A549 (cell line): ENCODE data around the gene INPP5J. TPM values are rescaled to one million over a fixed set of nuclear protein-coding genes. Genes with fewer than 3 reads are reported as not detected.
A peak's percentile ranks its signal among the peaks of the same experiment; 100 is the strongest.

ENCODE experiments used
- ATAC-seq, 2 experiments: fragments of 200-7000 bp in 1 of 2; fragments of >200 bp in 1 of 2; cut with Nextera tagmentation in 1 of 2; cut with Tn5 transposase in 1 of 2; 3 replicates each; pipeline versions ENCODE4 v1.8.0 to v1.9.1; 2018 to 2020; ENCODE audit warnings: mild to moderate bottlenecking in 1 of 2, moderate library complexity in 1 of 2
- CTCF ChIA-PET: fragments of 300-600 bp; sonication (Branson Sonifier 250); formaldehyde crosslinking; extraction: SDS; loops from one replicate; lab custom pipeline; 2021; ENCODE audit warnings: antibody characterized with exemption, inconsistent platforms; lab: Yijun Ruan, JAX
- POLR2A ChIA-PET: fragments of 350-600 bp; formaldehyde crosslinking; extraction: SDS; loops from one replicate; lab custom pipeline; 2021; ENCODE audit warnings: antibody characterized with exemption, inconsistent platforms; lab: Yijun Ruan, JAX
- DNase-seq, 2 experiments: peaks; one replicate each; pipeline versions ENCODE4 v3.0.0 to v3.0.0-alpha.2; 2011 to 2016; ENCODE audit warnings: low read depth in 1 of 2, low spot score in 1 of 2
- FAIRE-seq: peaks from 2 replicates; lab custom pipeline; 2011; peaks lifted over from hg19 to GRCh38; lab: Jason Lieb, UNC
- H3K27ac ChIP-seq, 2 experiments: fragments of >200 bp; sonication (Bioruptor Twin); formaldehyde crosslinking; 3 replicates each; pipeline ENCODE4 v1.5.1; 2016 to 2017
- H3K4me1 ChIP-seq: fragments of >200 bp; sonication (Bioruptor Twin); formaldehyde crosslinking; 3 replicates; pipeline ENCODE4 v1.6.1; 2016
- H3K4me2 ChIP-seq: fragments of >200 bp; sonication (Bioruptor Twin); formaldehyde crosslinking; 3 replicates; pipeline ENCODE4 v1.6.1; 2016
- H3K4me3 ChIP-seq: fragments of >200 bp; sonication (Bioruptor Twin); formaldehyde crosslinking; 3 replicates; pipeline ENCODE4 v1.5.1; 2016
- H3K9me3 ChIP-seq: fragments of >200 bp; sonication (Bioruptor Twin); formaldehyde crosslinking; 3 replicates; pipeline ENCODE4 v1.6.1; 2016
- CBX2 ChIP-seq: fragments of 200-600 bp; sonication (generic); IDR thresholded peaks from 2 replicates; pipeline ENCODE4 v1.6.1; 2016; ENCODE audit warnings: low read depth, mild to moderate bottlenecking, borderline replicate concordance
- EHF ChIP-seq: fragments of 250-450 bp; sonication (Bioruptor Pico); IDR thresholded peaks from 2 replicates; pipeline ENCODE4 v1.5.0; 2020; ENCODE audit warnings: mild to moderate bottlenecking
- EHMT2 ChIP-seq: fragments of 200-600 bp; sonication (generic); IDR thresholded peaks from 2 replicates; pipeline ENCODE4 v1.6.1; 2016; ENCODE audit warnings: antibody characterized with exemption, low read depth, mild to moderate bottlenecking, moderate library complexity
- EP300 ChIP-seq, 2 experiments: fragments of >200 bp; sonication (Bioruptor Twin); formaldehyde crosslinking; IDR thresholded peaks; 2 replicates in 1 of 2; 3 replicates in 1 of 2; pipeline ENCODE4 v1.6.1; 2016 to 2017
- FOSB ChIP-seq: fragments of 250-450 bp; sonication (Bioruptor Pico); IDR thresholded peaks from 2 replicates; pipeline ENCODE4 v1.5.0; 2020; ENCODE audit warnings: mild to moderate bottlenecking, moderate library complexity
- FOSL2 ChIP-seq, 2 experiments: fragments of 450-650 bp in 1 of 2; fragments of >200 bp in 1 of 2; sonication (Bioruptor Twin) in 1 of 2; formaldehyde crosslinking; IDR thresholded peaks; 2 replicates each; pipeline versions ENCODE4 v1.5.0 to v1.6.1; 2016 to 2020; ENCODE audit warnings: mild to moderate bottlenecking in 1 of 2, moderate library complexity in 1 of 2
- FOXS1 ChIP-seq: fragments of 250-450 bp; sonication (Bioruptor Pico); IDR thresholded peaks from 2 replicates; pipeline ENCODE4 v1.5.0; 2020; ENCODE audit warnings: mild to moderate bottlenecking, moderate library complexity
- JUNB ChIP-seq: fragments of >200 bp; sonication (Bioruptor Twin); formaldehyde crosslinking; IDR thresholded peaks from 2 replicates; pipeline ENCODE4 v1.6.1; 2016
- KDM1A ChIP-seq: fragments of 200-600 bp; sonication (generic); IDR thresholded peaks from 2 replicates; pipeline ENCODE4 v1.6.1; 2016; ENCODE audit warnings: low read depth, mild to moderate bottlenecking
- KDM5A ChIP-seq: fragments of 200-600 bp; sonication (generic); IDR thresholded peaks from 2 replicates; pipeline ENCODE4 v1.6.1; 2016; ENCODE audit warnings: antibody characterized with exemption, mild to moderate bottlenecking
- MAFK ChIP-seq: fragments of 450-650 bp; IDR thresholded peaks from 2 replicates; pipeline ENCODE4 v1.6.1; 2014; ENCODE audit not compliant: partially characterized antibody
- POLR2A ChIP-seq: IDR thresholded peaks from 2 replicates; pipeline ENCODE4 v1.6.1; 2012; ENCODE audit warnings: mild to moderate bottlenecking, low read length
- POLR2AphosphoS2 ChIP-seq: conservative IDR thresholded peaks from 2 replicates; pipeline ENCODE4 v1.6.1; 2012; ENCODE audit warnings: low read length, improper control_type of control experiment, inconsistent platforms
- RFX5 ChIP-seq: fragments of 450-650 bp; IDR thresholded peaks from 2 replicates; pipeline ENCODE4 v1.7.1; 2014; ENCODE audit warnings: antibody characterized with exemption, mild to moderate bottlenecking, moderate library complexity
- SMC3 ChIP-seq: fragments of >200 bp; sonication (Bioruptor Twin); formaldehyde crosslinking; IDR thresholded peaks from 3 replicates; pipeline ENCODE4 v1.6.1; 2018; ENCODE audit warnings: inconsistent platforms
- SREBF2 ChIP-seq: fragments of 450-650 bp; IDR thresholded peaks from 2 replicates; pipeline ENCODE4 v1.6.1; 2014; ENCODE audit warnings: mild to moderate bottlenecking, moderate library complexity
- TP53 ChIP-seq: fragments of 250-450 bp; sonication (Bioruptor Pico); IDR thresholded peaks from 2 replicates; pipeline ENCODE4 v1.5.0; 2021; ENCODE audit warnings: mild to moderate bottlenecking, moderate library complexity
- ZC3H11A ChIP-seq: fragments of 450-650 bp; IDR thresholded peaks from 2 replicates; pipeline ENCODE4 v1.6.1; 2014; ENCODE audit warnings: antibody characterized with exemption, mild to moderate bottlenecking
- ZFP36 ChIP-seq: fragments of 450-650 bp; IDR thresholded peaks from 2 replicates; pipeline ENCODE4 v1.6.1; 2014; ENCODE audit warnings: borderline replicate concordance; ENCODE audit not compliant: partially characterized antibody
- WGBS: methylation state at CpG from one replicate; pipeline ENCODE4 v1.1.6; 2017; ENCODE audit errors: missing lambda C conversion rate; 5-methylcytosine and 5-hydroxymethylcytosine counted together
- polyA plus RNA-seq, 4 experiments: library from polyadenylated mRNA; depleted of rRNA in 3 of 4; stranded (reverse); fragments of >200 nt; fragmentation: RNase III in 1 of 4; extraction: RNeasy Plus Mini Kit Qiagen cat#74134 plus additional on column Dnase treatment in 1 of 4; gene quantifications; 2 replicates in 3 of 4; 3 replicates in 1 of 4; pipeline ENCODE4 v1.2.3, GENCODE V29; 2011 to 2017
- TF ChIP-seq, protein P1 (sequence below): fragments of >200 bp; sonication (Bioruptor Twin); formaldehyde crosslinking; IDR thresholded peaks from 3 replicates; pipeline ENCODE4 v1.6.1; 2016
- TF ChIP-seq, protein P2 (sequence below): fragments of >200 bp; sonication (Bioruptor Twin); formaldehyde crosslinking; IDR thresholded peaks from 3 replicates; pipeline ENCODE4 v1.5.1; 2016
- TF ChIP-seq, protein P3 (sequence below): fragments of 250-450 bp; sonication (Bioruptor Pico); IDR thresholded peaks from 2 replicates; pipeline ENCODE4 v1.5.0; 2020; ENCODE audit warnings: low read depth, mild to moderate bottlenecking, moderate library complexity
- TF ChIP-seq, protein P4 (sequence below): IDR thresholded peaks from 2 replicates; pipeline ENCODE4 v1.6.1; 2012; ENCODE audit warnings: low read depth, borderline replicate concordance
- TF ChIP-seq, protein P5 (sequence below): IDR thresholded peaks from 2 replicates; pipeline ENCODE4 v1.6.1; 2012

The INPP5J gene
- polyA plus RNA-seq, 2 of the 4 experiments (the other 2 are of a cell fraction) = 0.70 to 1.5 TPM

DNA sequence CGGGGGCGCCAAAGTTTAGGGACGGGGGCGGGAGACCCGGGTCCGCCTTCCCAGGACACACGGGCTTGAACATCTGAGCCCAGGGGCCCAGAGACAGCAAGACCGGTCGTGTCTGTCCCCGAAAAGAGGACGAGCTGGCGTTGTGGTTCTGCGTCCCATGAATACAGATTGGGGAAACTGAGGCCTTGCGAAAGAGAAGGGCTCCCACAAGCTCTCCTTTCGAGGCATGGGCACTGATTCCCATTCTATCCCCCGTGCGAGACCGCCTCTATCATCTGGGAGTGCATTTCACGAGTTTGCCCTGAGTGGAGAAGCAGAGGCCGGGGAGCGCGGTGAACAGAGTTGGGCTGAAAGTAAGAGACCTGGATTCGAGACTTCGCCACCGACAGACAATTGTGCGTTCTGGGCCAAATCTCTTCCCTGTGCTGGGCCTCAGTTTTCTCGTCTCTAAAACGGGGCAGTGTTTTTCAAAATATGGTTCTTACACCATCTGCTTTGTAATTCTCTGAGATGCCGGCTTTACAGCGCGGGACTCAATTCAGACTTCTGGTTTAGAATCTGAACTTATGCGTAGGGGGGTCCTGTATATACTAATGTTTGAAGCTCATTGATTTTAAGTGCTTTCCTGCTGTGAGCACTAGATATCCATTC is 37.7 kb downstream of the INPP5J start:
- peak; percentile 59 to 71; a peak in 3 of 6 replicates for ATAC-seq
- POLR2A ChIA-PET = interaction anchor here (0.9 to 1.2 kb wide), 2 partner anchors 25 to 101 kb away, joined by 3 read pairs; no protein-coding TSS in a partner anchor

DNA sequence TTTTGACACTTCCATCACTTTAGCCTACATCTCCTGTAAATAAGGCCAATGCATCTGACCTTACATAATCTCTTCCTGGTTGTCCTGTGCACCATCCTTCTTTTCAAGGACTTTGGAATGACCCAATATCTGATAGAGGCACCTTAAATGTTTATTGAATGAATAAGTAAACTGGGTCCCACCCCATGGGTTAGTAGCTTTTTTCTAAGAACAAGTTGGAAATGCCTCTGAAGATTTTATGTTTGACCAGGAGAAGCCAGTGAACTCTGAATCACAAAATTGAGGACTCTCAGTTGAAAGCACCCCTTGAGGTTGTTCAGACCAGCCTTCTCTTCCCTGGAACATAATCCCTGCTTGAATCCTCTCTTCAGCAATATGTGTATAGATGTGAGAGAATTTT is 38.6 kb downstream of the INPP5J start:
- FAIRE-seq = no peak
- H3K4me1 ChIP-seq = peaks cover 8% of the 10 kb centered on the region; the same call in 1 of the 3 replicates
- ChIA-PET CTCF (interaction anchor here (1.0 to 1.9 kb wide), 4 partner anchors 11 to 113 kb away, joined by 3 to 4 read pairs (median 4); partner anchors contain the start of gene SELENOM), POLR2A (no interaction called here)
- DNase-seq = no peak
- H3K9me3 ChIP-seq = no peaks in the 10 kb centered on the region
- H3K27ac ChIP-seq = no peak overlapping the region
- TF ChIP-seq, protein P1, sequence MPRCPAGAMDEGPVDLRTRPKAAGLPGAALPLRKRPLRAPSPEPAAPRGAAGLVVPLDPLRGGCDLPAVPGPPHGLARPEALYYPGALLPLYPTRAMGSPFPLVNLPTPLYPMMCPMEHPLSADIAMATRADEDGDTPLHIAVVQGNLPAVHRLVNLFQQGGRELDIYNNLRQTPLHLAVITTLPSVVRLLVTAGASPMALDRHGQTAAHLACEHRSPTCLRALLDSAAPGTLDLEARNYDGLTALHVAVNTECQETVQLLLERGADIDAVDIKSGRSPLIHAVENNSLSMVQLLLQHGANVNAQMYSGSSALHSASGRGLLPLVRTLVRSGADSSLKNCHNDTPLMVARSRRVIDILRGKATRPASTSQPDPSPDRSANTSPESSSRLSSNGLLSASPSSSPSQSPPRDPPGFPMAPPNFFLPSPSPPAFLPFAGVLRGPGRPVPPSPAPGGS = no peak
- TF ChIP-seq CBX2 (no peak), ZC3H11A (no peak), POLR2A (no peak), KDM1A (no peak), SREBF2 (no peak), ZFP36 (no peak), FOSB (CRISPR knock-in tag) (no peak), POLR2AphosphoS2 (no peak), SMC3 (no peak)
- TF ChIP-seq, protein P2, sequence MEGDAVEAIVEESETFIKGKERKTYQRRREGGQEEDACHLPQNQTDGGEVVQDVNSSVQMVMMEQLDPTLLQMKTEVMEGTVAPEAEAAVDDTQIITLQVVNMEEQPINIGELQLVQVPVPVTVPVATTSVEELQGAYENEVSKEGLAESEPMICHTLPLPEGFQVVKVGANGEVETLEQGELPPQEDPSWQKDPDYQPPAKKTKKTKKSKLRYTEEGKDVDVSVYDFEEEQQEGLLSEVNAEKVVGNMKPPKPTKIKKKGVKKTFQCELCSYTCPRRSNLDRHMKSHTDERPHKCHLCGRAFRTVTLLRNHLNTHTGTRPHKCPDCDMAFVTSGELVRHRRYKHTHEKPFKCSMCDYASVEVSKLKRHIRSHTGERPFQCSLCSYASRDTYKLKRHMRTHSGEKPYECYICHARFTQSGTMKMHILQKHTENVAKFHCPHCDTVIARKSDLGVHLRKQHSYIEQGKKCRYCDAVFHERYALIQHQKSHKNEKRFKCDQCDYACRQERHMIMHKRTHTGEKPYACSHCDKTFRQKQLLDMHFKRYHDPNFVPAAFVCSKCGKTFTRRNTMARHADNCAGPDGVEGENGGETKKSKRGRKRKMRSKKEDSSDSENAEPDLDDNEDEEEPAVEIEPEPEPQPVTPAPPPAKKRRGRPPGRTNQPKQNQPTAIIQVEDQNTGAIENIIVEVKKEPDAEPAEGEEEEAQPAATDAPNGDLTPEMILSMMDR = no peak
- peak overlapping the region; percentile 78 for H3K4me2 ChIP-seq
- no peak overlapping the region for H3K4me3 ChIP-seq
- ATAC-seq = no peak

More for the DNA sequence above, 37.7 kb downstream of the INPP5J start:
- 25% methylated on average over 28 of the region's 32 CpGs for WGBS
- CTCF ChIA-PET = interaction anchor here (1.0 to 1.9 kb wide), 5 partner anchors 17 to 112 kb away, joined by 3 to 7 read pairs (median 4); partner anchors contain the start of gene SELENOM
- TF ChIP-seq POLR2AphosphoS2 = no peak
- no peak for TF ChIP-seq EHMT2
- TF ChIP-seq MAFK = no peak
- TF ChIP-seq ZFP36 = no peak
- TF ChIP-seq CBX2 = no peak
- TF ChIP-seq, protein P3, sequence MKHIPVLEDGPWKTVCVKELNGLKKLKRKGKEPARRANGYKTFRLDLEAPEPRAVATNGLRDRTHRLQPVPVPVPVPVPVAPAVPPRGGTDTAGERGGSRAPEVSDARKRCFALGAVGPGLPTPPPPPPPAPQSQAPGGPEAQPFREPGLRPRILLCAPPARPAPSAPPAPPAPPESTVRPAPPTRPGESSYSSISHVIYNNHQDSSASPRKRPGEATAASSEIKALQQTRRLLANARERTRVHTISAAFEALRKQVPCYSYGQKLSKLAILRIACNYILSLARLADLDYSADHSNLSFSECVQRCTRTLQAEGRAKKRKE (CRISPR knock-in tag) = no peak
- Histone ChIP-seq H3K4me3 (peak overlapping the region; percentile 90), H3K27ac (peak overlapping the region; percentile 86 to 96), H3K9me3 (no peaks in the 10 kb centered on the region), H3K4me1 (peaks cover 8% of the 10 kb centered on the region; the same call in 1 of the 3 replicates), H3K4me2 (peak overlapping the region; percentile 78)
- DNase-seq (no peak), FAIRE-seq (no peak)

DNA sequence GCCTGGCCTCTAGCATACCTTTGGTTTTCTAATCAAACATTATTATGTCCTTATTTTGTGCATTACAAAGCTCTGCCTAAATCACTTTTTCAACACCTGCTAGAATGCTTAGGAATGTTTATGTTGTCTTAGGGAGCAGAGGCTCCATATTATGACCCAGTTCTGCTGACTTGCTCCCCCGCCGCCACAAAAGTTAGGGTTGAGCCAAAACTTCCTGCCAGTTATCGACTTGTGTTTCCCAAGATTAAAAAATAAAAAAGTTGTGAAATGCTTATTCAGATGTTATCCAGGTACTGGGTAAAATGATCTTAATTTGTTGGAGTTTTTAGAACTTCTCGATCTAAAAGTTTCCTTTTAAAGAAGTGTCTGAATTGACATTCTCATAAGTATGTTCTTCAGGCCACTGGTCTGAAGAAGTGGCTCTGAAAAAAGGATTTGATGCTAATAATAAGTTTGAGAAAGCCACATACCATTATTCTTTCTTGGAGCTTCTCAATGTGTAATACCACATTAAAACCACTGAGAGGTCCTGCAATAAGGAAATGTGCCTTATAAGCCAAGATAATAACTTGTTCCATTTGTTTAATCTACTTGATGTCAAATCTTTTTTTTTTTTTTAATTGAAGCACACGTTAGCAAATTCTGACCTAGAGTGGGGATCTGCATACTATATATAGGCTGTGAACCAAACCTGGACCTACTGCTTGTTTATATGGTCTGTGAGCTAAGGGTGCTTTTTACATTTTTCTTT is 39.4 kb downstream of the INPP5J start:
- Histone ChIP-seq H3K4me1 (peaks cover 8% of the 10 kb centered on the region; the same call in 1 of the 3 replicates), H3K9me3 (no peaks in the 10 kb centered on the region), H3K4me3 (no peak overlapping the region), H3K27ac (no peak overlapping the region), H3K4me2 (peak overlapping the region; percentile 28; the same call in 1 of the 3 replicates)
- CTCF ChIA-PET = interaction anchor here (0.7 to 1.9 kb wide), 5 partner anchors 10 to 112 kb away, joined by 3 to 4 read pairs (median 4); partner anchors contain the start of gene SELENOM
- 81% methylated on average over 5 of the region's 5 CpGs for WGBS
- POLR2A ChIA-PET = interaction anchor here (0.7 to 1.0 kb wide), 3 partner anchors 30 to 67 kb away, joined by 3 to 4 read pairs (median 3); partner anchors contain the start of gene SELENOM
- ATAC-seq (no peak), DNase-seq (no peak), FAIRE-seq (no peak)
- TF ChIP-seq EP300 (IDR thresholded peaks at IDR 0.05) = no peak
- no peak for TF ChIP-seq JUNB
- no peak for TF ChIP-seq FOXS1 (CRISPR knock-in tag)
- TF ChIP-seq EHMT2 = no peak
- TF ChIP-seq EHF = no peak
- no peak for TF ChIP-seq TP53 (CRISPR knock-in tag)
- no peak for TF ChIP-seq RFX5
- TF ChIP-seq, protein P4, sequence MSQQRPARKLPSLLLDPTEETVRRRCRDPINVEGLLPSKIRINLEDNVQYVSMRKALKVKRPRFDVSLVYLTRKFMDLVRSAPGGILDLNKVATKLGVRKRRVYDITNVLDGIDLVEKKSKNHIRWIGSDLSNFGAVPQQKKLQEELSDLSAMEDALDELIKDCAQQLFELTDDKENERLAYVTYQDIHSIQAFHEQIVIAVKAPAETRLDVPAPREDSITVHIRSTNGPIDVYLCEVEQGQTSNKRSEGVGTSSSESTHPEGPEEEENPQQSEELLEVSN = no peak
- TF ChIP-seq MAFK = no peak
- TF ChIP-seq ZFP36 = no peak
- TF ChIP-seq KDM5A = no peak
- TF ChIP-seq, protein P5, sequence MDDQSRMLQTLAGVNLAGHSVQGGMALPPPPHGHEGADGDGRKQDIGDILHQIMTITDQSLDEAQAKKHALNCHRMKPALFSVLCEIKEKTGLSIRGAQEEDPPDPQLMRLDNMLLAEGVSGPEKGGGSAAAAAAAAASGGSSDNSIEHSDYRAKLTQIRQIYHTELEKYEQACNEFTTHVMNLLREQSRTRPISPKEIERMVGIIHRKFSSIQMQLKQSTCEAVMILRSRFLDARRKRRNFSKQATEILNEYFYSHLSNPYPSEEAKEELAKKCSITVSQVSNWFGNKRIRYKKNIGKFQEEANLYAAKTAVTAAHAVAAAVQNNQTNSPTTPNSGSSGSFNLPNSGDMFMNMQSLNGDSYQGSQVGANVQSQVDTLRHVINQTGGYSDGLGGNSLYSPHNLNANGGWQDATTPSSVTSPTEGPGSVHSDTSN = no peak
- no peak for TF ChIP-seq FOSL2 (IDR thresholded peaks at IDR 0.05)
- TF ChIP-seq FOSL2 (CRISPR knock-in tag; IDR thresholded peaks at IDR 0.05) = no peak
